GM04504 (cell line): Measurements from ENCODE around the gene SPTB.
"Not testable (repeated sequence)": the region's sequence is repeated elsewhere in the genome, so short reads cannot be mapped to it uniquely, and the experiment has no call there.

Source experiments
- DNase-seq: peaks from one replicate; pipeline ENCODE4 v3.0.0-alpha.2; 2012; ENCODE audit warnings: low read depth

The SPTB gene

GRCh38 chr14:64879635-64880220 is at the start of gene SPTB:
Gene SPTB (minus strand): TSS chr14:64879907. CDS start chr14:64823094, 56,813 bp downstream.
- DNase-seq: no peak

- DNase-seq: no peak
Measured at GRCh38 chr14:64929014-64929359, 49.3 kb upstream of the SPTB start.

- no peak for DNase-seq
Measured at GRCh38 chr14:64928239-64929013, 48.7 kb upstream of the SPTB start.

- no peak for DNase-seq
Measured at GRCh38 chr14:64927031-64927430, 47.3 kb upstream of the SPTB start.

GRCh38 chr14:64926398-64926995 is 46.8 kb upstream of the SPTB start:
- no peak for DNase-seq

DNA sequence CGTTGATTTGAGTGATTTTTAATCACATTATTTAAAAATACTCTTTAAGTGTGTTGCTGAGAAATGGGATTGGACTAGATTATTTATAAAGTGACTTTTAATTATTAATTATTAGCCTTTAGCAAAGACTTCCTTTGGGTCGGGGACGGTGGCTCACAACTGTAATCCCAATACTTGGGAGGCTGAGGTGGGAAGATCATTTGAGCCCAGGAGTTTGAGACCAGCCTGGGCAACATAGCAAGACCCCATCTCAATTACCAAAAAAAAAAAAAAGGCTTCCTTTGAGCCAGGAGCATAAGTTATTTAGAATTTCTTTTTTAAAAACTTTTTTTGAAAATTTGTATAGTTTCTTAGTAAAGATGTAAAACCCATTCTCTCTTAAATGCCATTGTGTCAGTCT is 43.3 kb upstream of the SPTB start:
- DNase-seq: no peak

DNA sequence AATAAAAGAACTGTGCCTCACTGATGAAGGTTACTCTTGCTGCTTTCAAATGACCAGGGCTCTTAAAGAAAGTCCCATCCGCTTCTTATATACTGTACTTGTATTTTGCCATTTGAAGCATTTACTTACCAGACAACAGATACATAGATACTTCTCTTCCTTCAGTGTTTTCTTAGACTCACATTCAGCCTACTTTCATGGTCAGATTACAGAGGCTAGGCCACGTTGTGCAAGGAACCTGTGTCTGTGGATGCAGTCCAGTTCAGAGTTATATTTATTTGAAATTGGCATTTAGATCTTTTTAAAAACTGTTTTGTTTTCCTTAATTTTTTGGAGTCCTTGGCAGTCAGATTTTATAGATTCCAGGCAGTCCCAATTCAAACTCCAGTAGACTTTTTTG is 40.8 kb upstream of the SPTB start:
- no peak for DNase-seq

- DNase-seq: no peak
Measured at GRCh38 chr14:64919618-64920017, 39.9 kb upstream of the SPTB start.

DNA sequence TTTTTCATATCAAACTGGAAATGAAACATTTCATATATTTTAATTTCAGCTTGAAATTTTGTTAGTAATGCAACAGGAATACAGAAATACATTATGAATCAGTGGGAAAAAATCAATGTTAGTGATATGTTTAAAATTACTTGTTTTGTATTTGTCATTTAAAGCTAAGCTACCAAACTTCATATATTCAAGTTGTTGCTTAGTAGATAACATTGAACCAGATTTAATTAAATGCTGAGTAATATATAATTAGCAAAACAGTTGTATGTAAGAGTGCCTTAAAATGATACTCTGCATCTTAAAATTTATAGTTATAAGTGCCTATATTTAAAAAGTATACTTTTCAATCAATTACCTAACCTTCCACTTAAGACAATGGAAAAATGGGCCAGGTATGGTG is 39.5 kb upstream of the SPTB start:
- no peak for DNase-seq

DNA sequence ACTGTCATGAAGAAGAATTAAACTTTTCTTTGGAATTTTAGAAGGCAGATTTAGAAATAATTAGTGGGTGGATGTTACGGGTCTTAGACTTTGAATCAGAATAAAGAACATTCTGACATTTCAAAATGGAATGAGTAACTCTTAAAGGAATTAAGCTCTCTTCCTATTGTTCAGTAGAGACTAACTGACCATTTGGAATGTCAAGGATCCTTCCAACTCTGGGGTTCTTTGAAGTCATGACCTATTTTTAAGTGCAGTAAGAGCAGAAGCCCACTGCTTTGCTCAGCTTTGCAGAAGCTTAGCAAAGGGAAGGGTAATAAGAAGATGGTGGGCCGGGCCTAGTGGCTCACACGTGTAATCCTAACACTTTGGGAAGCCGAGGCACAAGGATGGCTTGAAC is 38.5 kb upstream of the SPTB start:
- no peak for DNase-seq

DNA sequence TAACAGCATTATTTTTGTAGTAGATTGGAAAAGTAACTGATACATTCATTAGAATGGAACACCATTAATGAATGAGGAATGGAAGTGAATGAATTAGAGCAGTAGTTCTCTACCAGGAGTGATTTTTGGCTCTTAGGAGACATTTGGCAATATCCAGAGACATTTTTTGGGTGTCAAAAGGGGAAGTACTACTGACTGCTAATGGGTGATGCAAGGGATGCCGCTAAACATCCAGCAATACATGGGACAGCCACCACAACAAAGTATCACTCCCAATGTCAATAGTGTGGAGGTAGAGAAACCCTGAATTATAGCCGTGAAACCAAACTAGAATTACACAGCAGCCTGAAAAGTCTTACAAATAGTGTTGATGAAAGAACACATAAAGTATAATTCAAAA is 36.1 kb upstream of the SPTB start:
- DNase-seq: no peak

- DNase-seq: no peak
Measured at GRCh38 chr14:64915029-64915424, 35.3 kb upstream of the SPTB start.

GRCh38 chr14:64914237-64915028 is 34.7 kb upstream of the SPTB start, which contains the start of gene CHURC1:
Gene CHURC1 (plus strand): TSS chr14:64914455. CDS start chr14:64914496, 41 bp downstream.
- peak; percentile 96 for DNase-seq

DNA sequence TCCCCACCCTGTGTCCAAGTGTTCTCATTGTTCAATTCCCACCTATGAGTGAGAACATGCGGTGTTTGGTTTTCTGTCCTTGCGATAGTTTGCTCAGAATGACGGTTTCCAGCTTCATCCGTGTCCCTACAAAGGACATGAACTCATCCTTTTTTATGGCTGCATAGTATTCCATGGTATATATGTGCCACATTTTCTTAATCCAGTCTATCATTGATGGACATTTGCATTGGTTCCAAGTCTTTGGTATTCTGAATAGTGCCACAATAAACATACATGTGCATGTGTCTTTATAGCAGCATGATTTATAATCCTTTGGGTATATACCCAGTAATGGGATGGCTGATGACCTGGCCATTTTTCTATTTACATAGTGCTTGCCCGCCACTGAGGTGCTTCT is 33.8 kb upstream of the SPTB start:
- not testable (repeated sequence) for DNase-seq

GRCh38 chr14:64912261-64912660 is 32.6 kb upstream of the SPTB start:
- no peak for DNase-seq

DNA sequence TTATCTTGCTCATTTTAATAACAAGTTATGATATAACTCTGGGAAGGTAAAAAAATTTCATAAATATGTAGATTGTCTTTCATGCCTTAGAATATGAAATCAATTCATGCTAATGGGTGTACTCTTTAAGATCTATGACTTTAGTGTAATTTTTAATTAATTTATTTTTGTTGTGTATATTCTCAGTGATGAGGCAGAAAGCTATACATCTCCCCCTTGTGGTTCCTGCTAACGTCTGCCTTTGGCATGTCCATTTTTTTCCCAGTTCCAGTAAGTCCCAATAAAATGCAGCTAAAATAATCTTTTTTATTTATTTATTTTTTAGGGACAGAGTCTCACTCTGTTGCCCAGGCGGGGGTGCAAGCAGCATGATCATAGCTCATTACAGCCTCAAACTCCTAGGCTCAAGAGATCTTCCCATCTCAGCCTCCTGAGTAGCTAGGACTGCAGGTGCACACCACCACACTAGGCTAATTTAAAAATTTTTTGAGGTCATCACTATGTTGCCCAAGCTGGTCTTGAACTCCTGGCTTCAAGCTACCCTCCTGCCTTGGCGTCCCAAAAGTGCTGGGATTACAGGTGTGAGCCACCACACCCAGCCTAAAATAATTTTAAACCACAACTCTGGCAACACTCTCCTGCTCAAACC is 31.3 kb upstream of the SPTB start:
- DNase-seq: no peak

- no peak for DNase-seq
Measured at GRCh38 chr14:64906022-64906421, 26.3 kb upstream of the SPTB start.

DNA sequence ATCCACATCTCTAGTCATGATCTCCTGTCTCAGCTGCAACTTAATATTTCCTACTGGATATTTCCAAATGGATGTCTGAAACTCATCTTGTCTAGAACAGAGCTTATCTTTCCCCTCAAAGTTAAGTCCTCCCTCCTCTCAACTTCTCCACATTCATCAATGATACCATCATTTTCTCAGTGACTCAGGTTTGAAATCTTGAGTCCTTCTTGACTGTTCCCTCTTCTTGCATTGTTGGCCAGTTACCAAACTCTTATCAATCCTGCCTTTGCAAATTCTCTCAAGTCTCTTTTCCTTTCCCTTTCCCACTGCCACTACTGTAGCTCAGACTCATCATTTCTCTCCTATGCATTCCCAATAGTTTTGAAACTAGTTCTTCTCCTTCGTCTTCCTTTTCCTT is 20.3 kb upstream of the SPTB start:
- no peak for DNase-seq

DNA sequence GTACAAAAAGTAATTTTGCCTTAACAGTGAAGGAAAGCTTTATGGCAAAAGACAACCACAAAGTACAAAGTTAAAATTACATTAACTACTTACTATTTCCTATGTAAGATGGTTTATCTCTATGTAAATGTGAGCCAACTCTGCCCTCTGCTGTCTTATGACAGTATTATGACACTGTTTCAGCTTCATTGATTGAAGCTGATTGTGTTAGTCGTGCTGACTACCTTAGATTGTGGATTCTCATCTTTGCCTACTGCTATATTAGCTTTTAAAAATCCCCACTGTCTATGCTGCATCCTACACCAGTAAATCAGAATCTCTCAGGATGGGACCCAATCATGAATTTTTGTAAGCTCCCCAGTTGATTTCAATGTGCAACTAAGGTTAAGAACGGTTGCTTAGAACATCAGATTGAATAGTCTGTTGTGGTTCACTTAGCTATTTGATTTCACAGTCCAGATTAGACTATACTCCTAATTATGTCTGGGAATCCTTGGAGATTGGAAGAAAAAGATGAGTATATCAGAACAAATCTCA is 12.2 kb upstream of the SPTB start:
- peak; percentile 38 for DNase-seq

- DNase-seq: no peak
Measured at GRCh38 chr14:64891173-64891838, 11.6 kb upstream of the SPTB start.

DNA sequence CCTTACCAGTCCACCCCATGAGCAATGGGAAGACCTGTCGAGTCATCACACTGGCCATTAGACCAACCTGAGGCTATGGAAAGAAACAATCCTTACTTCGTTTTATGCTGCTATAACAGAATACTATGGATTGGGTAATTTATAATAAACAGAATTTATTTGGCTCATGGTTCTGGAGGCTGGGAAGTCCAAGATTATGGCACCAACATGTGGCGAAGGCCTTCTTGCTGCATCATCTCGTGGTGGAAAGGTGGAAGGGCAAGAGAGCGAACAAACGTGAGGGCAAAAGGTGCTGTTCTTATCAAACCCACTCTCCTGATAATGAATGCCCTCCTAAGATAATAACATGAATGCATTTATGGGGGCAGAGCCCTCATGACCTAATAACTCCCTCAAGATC is 9.6 kb upstream of the SPTB start:
- DNase-seq: no peak
